ENCODE data around the gene ALDH3B2.

GRCh38 chr11:67670316-67671210 is 3.9 kb downstream of the ALDH3B2 start:
- TF ChIP-seq CTCF (IDR thresholded peaks at IDR 0.05 in 4 of 5, conservative IDR thresholded peaks at IDR 0.05 in 1 of 5): no peak
- no peak for TF ChIP-seq POLR2A (IDR thresholded peaks at IDR 0.05)

Data from gastrocnemius medialis (tissue), 4 donors.